Measurements from ENCODE around the gene NLGN1.

The NLGN1 gene

GRCh38 chr3:173945806-173946205 is 548.3 kb downstream of the NLGN1 start:
- no peak for DNase-seq (ENCODE audit: low read depth in 1 of 2, low spot score in 1 of 2)
- no peak for TF ChIP-seq JUND (IDR thresholded peaks at IDR 0.05; ENCODE audit: low read depth)
- in situ Hi-C loops (cut with HindIII; ENCODE audit: low pct_unique_long_range_greater_than_20kb, low sequenced_read_pairs) = no loop called here

GRCh38 chr3:173954647-173955046 is 557.1 kb downstream of the NLGN1 start:
- in situ Hi-C loops (cut with HindIII; ENCODE audit: low pct_unique_long_range_greater_than_20kb, low sequenced_read_pairs) = no loop called here
- DNase-seq (ENCODE audit: low read depth in 1 of 2, low spot score in 1 of 2) = no peak
- no peak for TF ChIP-seq JUND (IDR thresholded peaks at IDR 0.05; ENCODE audit: low read depth)

- in situ Hi-C loops (cut with HindIII; ENCODE audit: low pct_unique_long_range_greater_than_20kb, low sequenced_read_pairs) = no loop called here
- TF ChIP-seq JUND (IDR thresholded peaks at IDR 0.05; ENCODE audit: low read depth) = no peak
- no peak for DNase-seq (ENCODE audit: low read depth in 1 of 2, low spot score in 1 of 2)
Measured at GRCh38 chr3:173957646-173958045, 560.1 kb downstream of the NLGN1 start.

- TF ChIP-seq JUND (IDR thresholded peaks at IDR 0.05; ENCODE audit: low read depth) = no peak
- in situ Hi-C loops (cut with HindIII; ENCODE audit: low pct_unique_long_range_greater_than_20kb, low sequenced_read_pairs) = no loop called here
- no peak for DNase-seq (ENCODE audit: low read depth in 1 of 2, low spot score in 1 of 2)
Measured at GRCh38 chr3:173958805-173959204, 561.3 kb downstream of the NLGN1 start.

GRCh38 chr3:173970281-173970680 is 572.7 kb downstream of the NLGN1 start:
- no peak for TF ChIP-seq JUND (IDR thresholded peaks at IDR 0.05; ENCODE audit: low read depth)
- no peak for DNase-seq (ENCODE audit: low read depth in 1 of 2, low spot score in 1 of 2)
- in situ Hi-C loops (cut with HindIII; ENCODE audit: low pct_unique_long_range_greater_than_20kb, low sequenced_read_pairs) = no loop called here

GRCh38 chr3:173976281-173976680 is 578.7 kb downstream of the NLGN1 start:
- in situ Hi-C loops (cut with HindIII; ENCODE audit: low pct_unique_long_range_greater_than_20kb, low sequenced_read_pairs) = no loop called here
- DNase-seq (ENCODE audit: low read depth in 1 of 2, low spot score in 1 of 2) = no peak

GRCh38 chr3:173977747-173978146 is 580.2 kb downstream of the NLGN1 start:
- DNase-seq (ENCODE audit: low read depth in 1 of 2, low spot score in 1 of 2) = no peak
- in situ Hi-C loops (cut with HindIII; ENCODE audit: low pct_unique_long_range_greater_than_20kb, low sequenced_read_pairs) = no loop called here
- no peak for TF ChIP-seq JUND (IDR thresholded peaks at IDR 0.05; ENCODE audit: low read depth)

More at GRCh38 chr3:173976281-173976680, 578.7 kb downstream of the NLGN1 start:
- no peak for TF ChIP-seq JUND (IDR thresholded peaks at IDR 0.05; ENCODE audit: low read depth)

- no peak for TF ChIP-seq JUND (IDR thresholded peaks at IDR 0.05; ENCODE audit: low read depth)
- in situ Hi-C loops (cut with HindIII; ENCODE audit: low pct_unique_long_range_greater_than_20kb, low sequenced_read_pairs) = no loop called here
- no peak for DNase-seq (ENCODE audit: low read depth in 1 of 2, low spot score in 1 of 2)
Measured at GRCh38 chr3:173983343-173983742, 585.8 kb downstream of the NLGN1 start.

- DNase-seq (ENCODE audit: low read depth in 1 of 2, low spot score in 1 of 2) = no peak
- in situ Hi-C loops (cut with HindIII; ENCODE audit: low pct_unique_long_range_greater_than_20kb, low sequenced_read_pairs) = no loop called here
- TF ChIP-seq JUND (IDR thresholded peaks at IDR 0.05; ENCODE audit: low read depth) = no peak
Measured at GRCh38 chr3:173986861-173987410, 589.4 kb downstream of the NLGN1 start.

- no peak for DNase-seq (ENCODE audit: low read depth in 1 of 2, low spot score in 1 of 2)
- in situ Hi-C loops (cut with HindIII; ENCODE audit: low pct_unique_long_range_greater_than_20kb, low sequenced_read_pairs) = no loop called here
- TF ChIP-seq JUND (IDR thresholded peaks at IDR 0.05; ENCODE audit: low read depth) = no peak
Measured at GRCh38 chr3:173988909-173989308, 591.4 kb downstream of the NLGN1 start.

GRCh38 chr3:173992416-173992815 is 594.9 kb downstream of the NLGN1 start:
- DNase-seq (ENCODE audit: low read depth in 1 of 2, low spot score in 1 of 2) = no peak
- in situ Hi-C loops (cut with HindIII; ENCODE audit: low pct_unique_long_range_greater_than_20kb, low sequenced_read_pairs) = no loop called here
- TF ChIP-seq JUND (IDR thresholded peaks at IDR 0.05; ENCODE audit: low read depth) = no peak

- DNase-seq (ENCODE audit: low read depth in 1 of 2, low spot score in 1 of 2) = peak; percentile 58 to 66
- in situ Hi-C loops (cut with HindIII; ENCODE audit: low pct_unique_long_range_greater_than_20kb, low sequenced_read_pairs) = no loop called here
- no peak for TF ChIP-seq JUND (IDR thresholded peaks at IDR 0.05; ENCODE audit: low read depth)
Measured at GRCh38 chr3:173993299-173993698, 595.8 kb downstream of the NLGN1 start.

- in situ Hi-C loops (cut with HindIII; ENCODE audit: low pct_unique_long_range_greater_than_20kb, low sequenced_read_pairs) = no loop called here
- no peak for DNase-seq (ENCODE audit: low read depth in 1 of 2, low spot score in 1 of 2)
- no peak for TF ChIP-seq JUND (IDR thresholded peaks at IDR 0.05; ENCODE audit: low read depth)
Measured at GRCh38 chr3:174000675-174001074, 603.1 kb downstream of the NLGN1 start.

- in situ Hi-C loops (cut with HindIII; ENCODE audit: low pct_unique_long_range_greater_than_20kb, low sequenced_read_pairs) = no loop called here
- peak in 1 of 2 experiments; percentile 58 for DNase-seq (ENCODE audit: low read depth in 1 of 2, low spot score in 1 of 2)
- no peak for TF ChIP-seq JUND (IDR thresholded peaks at IDR 0.05; ENCODE audit: low read depth)
Measured at GRCh38 chr3:174002543-174002942, 605.0 kb downstream of the NLGN1 start.
